OCI-LY7 (cell line): ENCODE measurements around the gene CCR8.

ENCODE experiments used
- EZH2phosphoT487 ChIP-seq: fragments of 200-600 bp; sonication (generic); IDR thresholded peaks from 2 replicates; pipeline ENCODE4 v1.6.1; 2018; ENCODE audit warnings: low read depth, borderline replicate concordance, mild to moderate bottlenecking, mixed run types, antibody characterized with exemption, low read length, moderate library complexity, mixed read lengths
- TF ChIP-seq, protein P1 (sequence below): fragments of 200-600 bp; sonication (generic); conservative IDR thresholded peaks from 2 replicates; pipeline ENCODE4 v1.5.1; 2014; ENCODE audit warnings: mild to moderate bottlenecking, antibody characterized with exemption, low read length, moderate library complexity, mixed read lengths

- TF ChIP-seq, protein P1, sequence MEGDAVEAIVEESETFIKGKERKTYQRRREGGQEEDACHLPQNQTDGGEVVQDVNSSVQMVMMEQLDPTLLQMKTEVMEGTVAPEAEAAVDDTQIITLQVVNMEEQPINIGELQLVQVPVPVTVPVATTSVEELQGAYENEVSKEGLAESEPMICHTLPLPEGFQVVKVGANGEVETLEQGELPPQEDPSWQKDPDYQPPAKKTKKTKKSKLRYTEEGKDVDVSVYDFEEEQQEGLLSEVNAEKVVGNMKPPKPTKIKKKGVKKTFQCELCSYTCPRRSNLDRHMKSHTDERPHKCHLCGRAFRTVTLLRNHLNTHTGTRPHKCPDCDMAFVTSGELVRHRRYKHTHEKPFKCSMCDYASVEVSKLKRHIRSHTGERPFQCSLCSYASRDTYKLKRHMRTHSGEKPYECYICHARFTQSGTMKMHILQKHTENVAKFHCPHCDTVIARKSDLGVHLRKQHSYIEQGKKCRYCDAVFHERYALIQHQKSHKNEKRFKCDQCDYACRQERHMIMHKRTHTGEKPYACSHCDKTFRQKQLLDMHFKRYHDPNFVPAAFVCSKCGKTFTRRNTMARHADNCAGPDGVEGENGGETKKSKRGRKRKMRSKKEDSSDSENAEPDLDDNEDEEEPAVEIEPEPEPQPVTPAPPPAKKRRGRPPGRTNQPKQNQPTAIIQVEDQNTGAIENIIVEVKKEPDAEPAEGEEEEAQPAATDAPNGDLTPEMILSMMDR: no peak
- no peak for TF ChIP-seq EZH2phosphoT487
These were observed 14.1 kb upstream of the CCR8 start for GRCh38 chr3:39315420-39315819.
